ENCODE results near the gene TMEM63A. TPM values are rescaled to one million over a fixed set of nuclear protein-coding genes. Genes with fewer than 3 reads are reported as not detected.

TMEM63A gene
- total and polyA plus RNA-seq, 2 of the 13 experiments (the other 11 are each of a cell fraction or from before 2014, with no cell fraction given) = 23.9 to 53.3 TPM

DNA sequence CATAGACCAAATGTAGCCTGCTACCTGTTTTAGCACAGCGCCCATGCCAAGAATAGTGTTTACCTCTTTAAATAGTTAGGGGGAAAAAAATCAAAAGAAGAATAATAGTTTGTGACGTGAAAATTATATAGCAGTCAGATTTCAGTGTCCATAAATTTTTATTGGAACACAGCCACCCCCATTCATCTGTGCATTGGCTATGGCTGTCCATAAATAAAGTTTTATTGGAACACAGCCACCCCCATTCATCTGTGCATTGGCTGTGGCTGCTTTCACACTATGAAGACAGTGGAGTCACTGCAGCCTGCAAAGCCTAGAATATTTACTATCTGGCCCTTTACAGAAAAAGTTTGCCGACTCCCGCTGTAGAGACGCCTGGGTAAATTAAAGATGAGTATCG, 51.3 kb downstream of the TMEM63A start:
- no peak for DNase-seq (ENCODE audit: low spot score)
- no peak overlapping the region for H3K4me2 ChIP-seq (ENCODE audit: low read depth, low read length)
- no peak for FAIRE-seq
- WGBS (ENCODE audit: low lambda C conversion rate) = 97% methylated on average over 6 of the region's 6 CpGs
- no peak overlapping the region for H3K4me3 ChIP-seq (replicated peaks in 1 of 3; ENCODE audit: insufficient read depth in 1 of 3, low read depth in 2 of 3, low read length in 3 of 3)
- no TSS peak for BruUV-seq (replicated peaks)
- H3K27me3 ChIP-seq (ENCODE audit: control insufficient read depth in 1 of 2, insufficient read depth in 2 of 2, low read length in 2 of 2) = no peaks in the 10 kb centered on the region
- no peak for ATAC-seq
- intact Hi-C loops (cut with micrococcal nuclease; ENCODE audit: unreplicated experiment) = no loop called here
- H3K9ac ChIP-seq (ENCODE audit: insufficient read depth, low read depth, low read length) = no peak overlapping the region
- peaks cover 20% of the 10 kb centered on the region for H3K4me1 ChIP-seq (ENCODE audit: insufficient read depth, low read length)
- H3K27ac ChIP-seq (ENCODE audit: extremely low read length, insufficient read depth, low read length) = no peak overlapping the region
- H2AFZ ChIP-seq (ENCODE audit: low read length) = no peak overlapping the region
- H3K36me3 ChIP-seq (replicated peaks in 1 of 2; ENCODE audit: control insufficient read depth in 1 of 2, insufficient read depth in 2 of 2, low read length in 2 of 2) = peaks cover 11 to 40% of the 10 kb centered on the region in 2 experiments
- H4K20me1 ChIP-seq (ENCODE audit: insufficient read depth, low read length) = no peaks in the 10 kb centered on the region
- H3K79me2 ChIP-seq (ENCODE audit: insufficient read depth, low read length) = peaks cover 14% of the 10 kb centered on the region
- H3K9me3 ChIP-seq (ENCODE audit: low read length) = no peaks in the 10 kb centered on the region
- POLR2A ChIA-PET = no interaction called here
- in situ Hi-C loops (cut with HindIII; ENCODE audit: extremely low pct_ligation_motif_present, low pct_unique_long_range_greater_than_20kb) = no loop called here
- TF ChIP-seq, protein P1, sequence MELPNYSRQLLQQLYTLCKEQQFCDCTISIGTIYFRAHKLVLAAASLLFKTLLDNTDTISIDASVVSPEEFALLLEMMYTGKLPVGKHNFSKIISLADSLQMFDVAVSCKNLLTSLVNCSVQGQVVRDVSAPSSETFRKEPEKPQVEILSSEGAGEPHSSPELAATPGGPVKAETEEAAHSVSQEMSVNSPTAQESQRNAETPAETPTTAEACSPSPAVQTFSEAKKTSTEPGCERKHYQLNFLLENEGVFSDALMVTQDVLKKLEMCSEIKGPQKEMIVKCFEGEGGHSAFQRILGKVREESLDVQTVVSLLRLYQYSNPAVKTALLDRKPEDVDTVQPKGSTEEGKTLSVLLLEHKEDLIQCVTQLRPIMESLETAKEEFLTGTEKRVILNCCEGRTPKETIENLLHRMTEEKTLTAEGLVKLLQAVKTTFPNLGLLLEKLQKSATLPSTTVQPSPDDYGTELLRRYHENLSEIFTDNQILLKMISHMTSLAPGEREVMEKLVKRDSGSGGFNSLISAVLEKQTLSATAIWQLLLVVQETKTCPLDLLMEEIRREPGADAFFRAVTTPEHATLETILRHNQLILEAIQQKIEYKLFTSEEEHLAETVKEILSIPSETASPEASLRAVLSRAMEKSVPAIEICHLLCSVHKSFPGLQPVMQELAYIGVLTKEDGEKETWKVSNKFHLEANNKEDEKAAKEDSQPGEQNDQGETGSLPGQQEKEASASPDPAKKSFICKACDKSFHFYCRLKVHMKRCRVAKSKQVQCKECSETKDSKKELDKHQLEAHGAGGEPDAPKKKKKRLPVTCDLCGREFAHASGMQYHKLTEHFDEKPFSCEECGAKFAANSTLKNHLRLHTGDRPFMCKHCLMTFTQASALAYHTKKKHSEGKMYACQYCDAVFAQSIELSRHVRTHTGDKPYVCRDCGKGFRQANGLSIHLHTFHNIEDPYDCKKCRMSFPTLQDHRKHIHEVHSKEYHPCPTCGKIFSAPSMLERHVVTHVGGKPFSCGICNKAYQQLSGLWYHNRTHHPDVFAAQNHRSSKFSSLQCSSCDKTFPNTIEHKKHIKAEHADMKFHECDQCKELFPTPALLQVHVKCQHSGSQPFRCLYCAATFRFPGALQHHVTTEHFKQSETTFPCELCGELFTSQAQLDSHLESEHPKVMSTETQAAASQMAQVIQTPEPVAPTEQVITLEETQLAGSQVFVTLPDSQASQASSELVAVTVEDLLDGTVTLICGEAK (IDR thresholded peaks at IDR 0.05) = 0 out of 2 replicates have a peak, but pooled peaks have one; percentile 6
- TF ChIP-seq, protein P1 (CRISPR knock-in tag; IDR thresholded peaks at IDR 0.05) = peak; percentile 60; the same call in 1 of the 2 replicates
- TF ChIP-seq ZNF460 (CRISPR knock-in tag; IDR thresholded peaks at IDR 0.05; ENCODE audit: borderline replicate concordance) = no peak
- CTCF ChIA-PET (ENCODE audit: low intra/inter-chr PET ratio, low total read pairs) = no interaction called here

Measured in HepG2 (cell line).